ENCODE measurements around the gene FNDC1. TPM values are rescaled to one million over a fixed set of nuclear protein-coding genes. Genes with fewer than 3 reads are reported as not detected.

The FNDC1 gene
- total and polyA plus RNA-seq, 4 donors, result 0.06 to 8.6 (median 0.31) TPM

DNA sequence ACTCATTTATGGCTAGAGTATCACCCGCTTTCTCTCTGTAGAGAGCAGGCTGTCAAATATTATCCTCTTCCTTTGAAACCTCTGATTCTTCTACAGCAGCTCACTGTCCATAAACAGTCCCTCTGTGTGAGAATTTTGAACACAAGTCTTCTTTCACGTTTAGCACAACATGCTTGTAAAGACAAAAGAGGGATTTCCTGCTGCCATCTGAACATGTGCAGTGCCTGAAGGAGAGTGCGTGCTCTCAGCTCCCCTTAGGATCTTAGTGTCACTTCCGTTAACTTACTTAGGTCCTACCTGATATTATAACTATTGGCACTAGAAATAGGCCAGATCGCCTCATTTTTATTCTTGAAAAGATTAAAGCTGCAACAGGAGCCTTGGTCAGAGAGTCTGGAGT is 50.9 kb downstream of the FNDC1 start:
- H3K36me3 ChIP-seq (ENCODE audit: control insufficient read depth in 4 of 4, insufficient read depth in 4 of 4, low read length in 4 of 4), result no peaks in the 10 kb centered on the region
- WGBS, 2 donors, result 67% methylated on average over 5 of the region's 5 CpGs
- peaks cover 0 to 21% (median 4%) of the 10 kb centered on the region in 3 donors for H3K27me3 ChIP-seq (ENCODE audit: control insufficient read depth in 3 of 3, insufficient read depth in 3 of 3, low read length in 2 of 3)
- H3K27ac ChIP-seq (ENCODE audit: low read depth in 1 of 2, low read length in 1 of 2), result no peak overlapping the region
- TF ChIP-seq, protein P1, sequence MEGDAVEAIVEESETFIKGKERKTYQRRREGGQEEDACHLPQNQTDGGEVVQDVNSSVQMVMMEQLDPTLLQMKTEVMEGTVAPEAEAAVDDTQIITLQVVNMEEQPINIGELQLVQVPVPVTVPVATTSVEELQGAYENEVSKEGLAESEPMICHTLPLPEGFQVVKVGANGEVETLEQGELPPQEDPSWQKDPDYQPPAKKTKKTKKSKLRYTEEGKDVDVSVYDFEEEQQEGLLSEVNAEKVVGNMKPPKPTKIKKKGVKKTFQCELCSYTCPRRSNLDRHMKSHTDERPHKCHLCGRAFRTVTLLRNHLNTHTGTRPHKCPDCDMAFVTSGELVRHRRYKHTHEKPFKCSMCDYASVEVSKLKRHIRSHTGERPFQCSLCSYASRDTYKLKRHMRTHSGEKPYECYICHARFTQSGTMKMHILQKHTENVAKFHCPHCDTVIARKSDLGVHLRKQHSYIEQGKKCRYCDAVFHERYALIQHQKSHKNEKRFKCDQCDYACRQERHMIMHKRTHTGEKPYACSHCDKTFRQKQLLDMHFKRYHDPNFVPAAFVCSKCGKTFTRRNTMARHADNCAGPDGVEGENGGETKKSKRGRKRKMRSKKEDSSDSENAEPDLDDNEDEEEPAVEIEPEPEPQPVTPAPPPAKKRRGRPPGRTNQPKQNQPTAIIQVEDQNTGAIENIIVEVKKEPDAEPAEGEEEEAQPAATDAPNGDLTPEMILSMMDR (IDR thresholded peaks at IDR 0.05; ENCODE audit: control extremely low read depth, extremely low read depth), result no peak
- no peaks in the 10 kb centered on the region for H3K4me1 ChIP-seq (ENCODE audit: control insufficient read depth in 5 of 5, insufficient read depth in 5 of 5, low read length in 5 of 5)
- DNase-seq (no peak), ATAC-seq (ENCODE audit: insufficient read depth, low FRiP score) (no peak)
- H3K9ac ChIP-seq (ENCODE audit: insufficient read depth in 1 of 2, low read length in 2 of 2), result no peak overlapping the region
- H3K9me3 ChIP-seq (ENCODE audit: control insufficient read depth in 4 of 4, insufficient read depth in 3 of 4, low read length in 3 of 4), result no peaks in the 10 kb centered on the region
- no peak overlapping the region for H3K4me3 ChIP-seq

DNA sequence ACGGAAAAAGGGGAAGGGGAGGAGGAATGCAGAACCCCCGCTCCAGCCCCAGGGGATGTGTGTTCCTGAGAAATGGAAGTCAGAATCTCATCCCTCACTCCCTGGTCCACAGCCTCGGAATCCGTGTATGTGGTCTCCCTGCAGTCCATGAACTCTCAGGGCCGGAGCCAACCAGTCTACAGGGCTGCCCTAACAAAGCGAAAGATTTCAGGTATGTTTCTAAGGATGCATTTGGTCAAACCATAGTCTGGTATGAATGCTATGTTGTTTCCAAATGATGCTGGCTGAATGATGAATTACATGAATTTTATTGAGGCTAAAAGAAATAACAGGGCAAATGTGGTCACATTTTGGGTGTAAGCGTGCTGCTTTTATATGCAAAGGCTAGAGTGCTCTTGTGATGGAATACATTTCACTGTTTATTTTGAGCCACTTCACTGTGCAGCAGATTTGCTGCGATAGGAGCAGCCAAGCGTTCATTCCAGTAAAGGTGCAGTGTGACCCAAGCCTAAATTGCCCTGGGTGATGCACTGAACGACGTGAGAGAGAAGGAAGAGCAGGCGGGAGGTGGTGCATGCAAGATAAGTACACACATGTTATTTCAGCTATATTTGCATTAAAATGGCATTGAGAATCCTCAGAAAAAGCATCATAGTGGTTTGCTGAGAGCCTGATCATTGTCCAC is 52.4 kb downstream of the FNDC1 start:
- H3K4me3 ChIP-seq, result no peak overlapping the region
- H3K36me3 ChIP-seq (ENCODE audit: control insufficient read depth in 4 of 4, insufficient read depth in 4 of 4, low read length in 4 of 4), result no peaks in the 10 kb centered on the region
- no peak overlapping the region for H3K9ac ChIP-seq (ENCODE audit: insufficient read depth in 1 of 2, low read length in 2 of 2)
- H3K4me1 ChIP-seq (ENCODE audit: control insufficient read depth in 5 of 5, insufficient read depth in 5 of 5, low read length in 5 of 5), result no peaks in the 10 kb centered on the region
- DNase-seq (no peak), ATAC-seq (ENCODE audit: insufficient read depth, low FRiP score) (no peak)
- no peak overlapping the region for H3K27ac ChIP-seq (ENCODE audit: low read depth in 1 of 2, low read length in 1 of 2)
- no peaks in the 10 kb centered on the region for H3K9me3 ChIP-seq (ENCODE audit: control insufficient read depth in 4 of 4, insufficient read depth in 3 of 4, low read length in 3 of 4)
- WGBS, 2 donors, result 63 to 70% methylated on average over 12 of the region's 12 CpGs
- TF ChIP-seq, protein P1 (IDR thresholded peaks at IDR 0.05; ENCODE audit: control extremely low read depth, extremely low read depth), result no peak
- peaks cover 0 to 21% (median 4%) of the 10 kb centered on the region in 3 donors for H3K27me3 ChIP-seq (ENCODE audit: control insufficient read depth in 3 of 3, insufficient read depth in 3 of 3, low read length in 2 of 3)

DNA sequence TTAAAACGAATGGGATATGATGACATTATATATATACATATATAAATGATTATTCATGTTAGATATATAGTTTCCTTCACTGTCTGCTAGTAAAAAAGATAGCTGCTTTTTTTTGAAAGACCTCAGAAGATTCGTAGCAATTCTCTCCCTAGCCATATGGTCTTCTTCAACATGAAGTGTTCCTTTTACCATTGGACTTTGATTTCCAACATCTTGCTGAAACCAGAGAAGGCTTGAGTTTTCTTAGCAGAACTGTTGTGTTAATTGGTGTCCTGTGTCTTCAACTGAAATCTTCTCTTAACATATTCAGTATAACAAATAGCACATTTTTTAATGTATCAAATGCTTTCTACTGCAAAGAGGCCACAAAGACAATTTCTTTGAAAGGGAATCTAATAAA is 55.3 kb downstream of the FNDC1 start:
- TF ChIP-seq, protein P1 (IDR thresholded peaks at IDR 0.05; ENCODE audit: control extremely low read depth, extremely low read depth), result no peak
- Histone ChIP-seq H3K27me3 (ENCODE audit: control insufficient read depth in 3 of 3, insufficient read depth in 3 of 3, low read length in 2 of 3) (peaks cover 0 to 24% (median 4%) of the 10 kb centered on the region in 3 donors), H3K4me1 (ENCODE audit: control insufficient read depth in 5 of 5, insufficient read depth in 5 of 5, low read length in 5 of 5) (no peaks in the 10 kb centered on the region), H3K9ac (ENCODE audit: insufficient read depth in 1 of 2, low read length in 2 of 2) (no peak overlapping the region), H3K36me3 (ENCODE audit: control insufficient read depth in 4 of 4, insufficient read depth in 4 of 4, low read length in 4 of 4) (no peaks in the 10 kb centered on the region), H3K27ac (ENCODE audit: low read depth in 1 of 2, low read length in 1 of 2) (no peak overlapping the region), H3K4me3 (no peak overlapping the region), H3K9me3 (ENCODE audit: control insufficient read depth in 4 of 4, insufficient read depth in 3 of 4, low read length in 3 of 4) (no peaks in the 10 kb centered on the region)
- 64 to 71% methylated on average over 2 of the region's 2 CpGs for WGBS, 2 donors
- ATAC-seq (ENCODE audit: insufficient read depth, low FRiP score) (no peak), DNase-seq (no peak)

Measured in lung (tissue), 12 donors.